Neural cell (in vitro differentiated cells): ENCODE results near the gene NR2F1-AS1. TPM values are rescaled to one million over a fixed set of nuclear protein-coding genes. Genes with fewer than 3 reads are reported as not detected.

Source experiments
- H2AFZ ChIP-seq: fragments of 200-600, 300-800 bp; sonication (generic), shearing (Covaris generic); 2 replicates; pipeline ENCODE4 v1.6.0; 2014; ENCODE audit warnings: low read depth, mild to moderate bottlenecking, antibody characterized with exemption, low read length, moderate library complexity
- H3F3A ChIP-seq: fragments of 200-600 bp; shearing (Covaris generic); 2 replicates; pipeline ENCODE4 v1.6.1; 2016; ENCODE audit warnings: mild to moderate bottlenecking, moderate library complexity, mixed read lengths, antibody characterized with exemption, low read length; ENCODE audit not compliant: insufficient read depth, poor library complexity, severe bottlenecking
- H3K27ac ChIP-seq: fragments of 200-600, 300-800 bp; sonication (generic), shearing (Covaris generic); 2 replicates; pipeline ENCODE4 v1.5.1; 2014; ENCODE audit warnings: mild to moderate bottlenecking, low read length, moderate library complexity
- H3K27me3 ChIP-seq: fragments of 300-800, 200-600 bp; sonication (generic), shearing (Covaris generic); 2 replicates; pipeline ENCODE4 v1.6.0; 2014; ENCODE audit warnings: mild to moderate bottlenecking, low read depth, low read length, moderate library complexity; ENCODE audit not compliant: insufficient read depth
- H3K36me3 ChIP-seq: fragments of 300-800, 200-600 bp; sonication (generic), shearing (Covaris generic); 2 replicates; pipeline ENCODE4 v1.5.1; 2014; ENCODE audit warnings: mild to moderate bottlenecking, antibody characterized with exemption, low read length, moderate library complexity; ENCODE audit not compliant: insufficient read depth
- H3K4me2 ChIP-seq: fragments of 300-800, 200-600 bp; sonication (generic), shearing (Covaris generic); 2 replicates; pipeline ENCODE4 v1.6.0; 2014; ENCODE audit warnings: mild to moderate bottlenecking, low read length
- H3K4me3 ChIP-seq: fragments of 300-800, 200-600 bp; sonication (generic), shearing (Covaris generic); 2 replicates; pipeline ENCODE4 v1.5.1; 2014; ENCODE audit warnings: mild to moderate bottlenecking, low read length, moderate library complexity
- H3K79me2 ChIP-seq: fragments of 200-600 bp; shearing (Covaris generic); replicated peaks from 2 replicates; pipeline ENCODE4 v1.6.0; 2014; ENCODE audit warnings: mild to moderate bottlenecking, low read length, moderate library complexity; ENCODE audit not compliant: insufficient read depth
- H3K9ac ChIP-seq: fragments of 300-800, 200-600 bp; sonication (generic), shearing (Covaris generic); 2 replicates; pipeline ENCODE4 v1.6.1; 2016; ENCODE audit warnings: mild to moderate bottlenecking, low read length, mixed read lengths
- H3K9me2 ChIP-seq: fragments of 200-600 bp; shearing (Covaris generic); 2 replicates; pipeline ENCODE4 v1.6.1; 2016; ENCODE audit warnings: mild to moderate bottlenecking, low read length, mixed read lengths; ENCODE audit not compliant: insufficient read depth
- H3K9me3 ChIP-seq: fragments of 200-600, 300-800 bp; sonication (generic), shearing (Covaris generic); 2 replicates; pipeline ENCODE4 v1.6.1; 2016; ENCODE audit warnings: mild to moderate bottlenecking, mixed run types, low read length, moderate library complexity, mixed read lengths
- H4K20me1 ChIP-seq: fragments of 200-600 bp; shearing (Covaris generic); 2 replicates; pipeline ENCODE4 v1.6.1; 2016; ENCODE audit warnings: mild to moderate bottlenecking, mixed run types; ENCODE audit not compliant: insufficient read depth
- EP300 ChIP-seq: fragments of 450-650 bp; conservative IDR thresholded peaks from 2 replicates; pipeline ENCODE4 v1.6.1; 2014; ENCODE audit warnings: antibody characterized with exemption, mild to moderate bottlenecking, moderate library complexity; ENCODE audit not compliant: poor library complexity, severe bottlenecking
- EZH2 ChIP-seq: fragments of 200-600, 300-800 bp; shearing (Covaris generic), sonication (generic); IDR thresholded peaks from 2 replicates; pipeline ENCODE4 v1.6.1; 2014; ENCODE audit warnings: antibody characterized with exemption, low read length, borderline replicate concordance, mild to moderate bottlenecking; ENCODE audit not compliant: insufficient read depth, poor library complexity, severe bottlenecking
- MXI1 ChIP-seq: fragments of 450-650 bp; conservative IDR thresholded peaks from 2 replicates; pipeline ENCODE4 v1.6.1; 2014; ENCODE audit warnings: antibody characterized with exemption, mild to moderate bottlenecking; ENCODE audit not compliant: poor library complexity, severe bottlenecking
- POLR2AphosphoS5 ChIP-seq: IDR thresholded peaks from 2 replicates; pipeline ENCODE4 v1.6.1; 2012
- RAD21 ChIP-seq: fragments of 450-650 bp; conservative IDR thresholded peaks from 2 replicates; pipeline ENCODE4 v1.6.1; 2014; ENCODE audit warnings: antibody characterized with exemption, mild to moderate bottlenecking, moderate library complexity
- SMC3 ChIP-seq: fragments of 450-650 bp; conservative IDR thresholded peaks from 2 replicates; pipeline ENCODE4 v1.6.1; 2014; ENCODE audit warnings: antibody characterized with exemption, mild to moderate bottlenecking, moderate library complexity; ENCODE audit not compliant: poor library complexity
- TAF1 ChIP-seq: IDR thresholded peaks from 2 replicates; pipeline ENCODE4 v1.6.1; 2012; ENCODE audit warnings: low read depth
- polyA plus RNA-seq: library from polyadenylated mRNA; depleted of rRNA; stranded (reverse); fragments of >200 nt; gene quantifications from 2 replicates; pipeline ENCODE4 v1.2.3, GENCODE V29; 2014
- TF ChIP-seq, protein P1 (sequence below): IDR thresholded peaks from 2 replicates; pipeline ENCODE4 v1.6.1; 2012; ENCODE audit warnings: borderline replicate concordance
- TF ChIP-seq, protein P2 (sequence below): fragments of 450-650 bp; IDR thresholded peaks from 2 replicates; pipeline ENCODE4 v1.5.1; 2014; ENCODE audit warnings: antibody characterized with exemption, mild to moderate bottlenecking, moderate library complexity; ENCODE audit not compliant: poor library complexity, severe bottlenecking

NR2F1-AS1 gene
- polyA plus RNA-seq, 1 donor from 2014 or later = 0.24 TPM

DNA sequence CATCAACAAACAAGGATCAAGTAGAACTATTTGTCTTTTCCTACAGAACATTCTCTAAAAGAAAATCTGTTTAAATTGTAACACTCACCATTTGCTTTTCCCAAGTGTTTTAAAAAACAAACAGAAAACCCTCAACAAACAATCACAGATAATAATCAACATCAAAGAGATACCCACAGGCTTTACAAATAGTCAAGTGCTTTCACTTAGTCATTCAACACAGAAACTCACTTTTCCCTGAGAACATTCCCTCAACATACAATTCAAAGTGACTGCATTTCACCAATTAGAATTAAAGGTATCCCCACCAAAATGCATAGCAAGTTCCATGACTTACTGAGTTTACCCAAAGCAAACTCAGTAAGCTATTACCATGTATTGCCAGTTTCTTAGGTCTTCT lies 144.9 kb downstream of the NR2F1-AS1 start:
- Histone ChIP-seq H3K36me3 (no peaks in the 10 kb centered on the region), H3K9ac (no peak overlapping the region), H4K20me1 (no peaks in the 10 kb centered on the region), H3F3A (no peaks in the 10 kb centered on the region), H3K9me2 (no peaks in the 10 kb centered on the region), H3K4me2 (no peak overlapping the region), H2AFZ (no peak overlapping the region), H3K9me3 (no peaks in the 10 kb centered on the region), H3K4me3 (no peak overlapping the region), H3K79me2 (no peaks in the 10 kb centered on the region), H3K27ac (no peak overlapping the region), H3K27me3 (no peaks in the 10 kb centered on the region)
- TF ChIP-seq, protein P1, sequence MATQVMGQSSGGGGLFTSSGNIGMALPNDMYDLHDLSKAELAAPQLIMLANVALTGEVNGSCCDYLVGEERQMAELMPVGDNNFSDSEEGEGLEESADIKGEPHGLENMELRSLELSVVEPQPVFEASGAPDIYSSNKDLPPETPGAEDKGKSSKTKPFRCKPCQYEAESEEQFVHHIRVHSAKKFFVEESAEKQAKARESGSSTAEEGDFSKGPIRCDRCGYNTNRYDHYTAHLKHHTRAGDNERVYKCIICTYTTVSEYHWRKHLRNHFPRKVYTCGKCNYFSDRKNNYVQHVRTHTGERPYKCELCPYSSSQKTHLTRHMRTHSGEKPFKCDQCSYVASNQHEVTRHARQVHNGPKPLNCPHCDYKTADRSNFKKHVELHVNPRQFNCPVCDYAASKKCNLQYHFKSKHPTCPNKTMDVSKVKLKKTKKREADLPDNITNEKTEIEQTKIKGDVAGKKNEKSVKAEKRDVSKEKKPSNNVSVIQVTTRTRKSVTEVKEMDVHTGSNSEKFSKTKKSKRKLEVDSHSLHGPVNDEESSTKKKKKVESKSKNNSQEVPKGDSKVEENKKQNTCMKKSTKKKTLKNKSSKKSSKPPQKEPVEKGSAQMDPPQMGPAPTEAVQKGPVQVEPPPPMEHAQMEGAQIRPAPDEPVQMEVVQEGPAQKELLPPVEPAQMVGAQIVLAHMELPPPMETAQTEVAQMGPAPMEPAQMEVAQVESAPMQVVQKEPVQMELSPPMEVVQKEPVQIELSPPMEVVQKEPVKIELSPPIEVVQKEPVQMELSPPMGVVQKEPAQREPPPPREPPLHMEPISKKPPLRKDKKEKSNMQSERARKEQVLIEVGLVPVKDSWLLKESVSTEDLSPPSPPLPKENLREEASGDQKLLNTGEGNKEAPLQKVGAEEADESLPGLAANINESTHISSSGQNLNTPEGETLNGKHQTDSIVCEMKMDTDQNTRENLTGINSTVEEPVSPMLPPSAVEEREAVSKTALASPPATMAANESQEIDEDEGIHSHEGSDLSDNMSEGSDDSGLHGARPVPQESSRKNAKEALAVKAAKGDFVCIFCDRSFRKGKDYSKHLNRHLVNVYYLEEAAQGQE = no peak
- no peak for TF ChIP-seq RAD21
- TF ChIP-seq, protein P2, sequence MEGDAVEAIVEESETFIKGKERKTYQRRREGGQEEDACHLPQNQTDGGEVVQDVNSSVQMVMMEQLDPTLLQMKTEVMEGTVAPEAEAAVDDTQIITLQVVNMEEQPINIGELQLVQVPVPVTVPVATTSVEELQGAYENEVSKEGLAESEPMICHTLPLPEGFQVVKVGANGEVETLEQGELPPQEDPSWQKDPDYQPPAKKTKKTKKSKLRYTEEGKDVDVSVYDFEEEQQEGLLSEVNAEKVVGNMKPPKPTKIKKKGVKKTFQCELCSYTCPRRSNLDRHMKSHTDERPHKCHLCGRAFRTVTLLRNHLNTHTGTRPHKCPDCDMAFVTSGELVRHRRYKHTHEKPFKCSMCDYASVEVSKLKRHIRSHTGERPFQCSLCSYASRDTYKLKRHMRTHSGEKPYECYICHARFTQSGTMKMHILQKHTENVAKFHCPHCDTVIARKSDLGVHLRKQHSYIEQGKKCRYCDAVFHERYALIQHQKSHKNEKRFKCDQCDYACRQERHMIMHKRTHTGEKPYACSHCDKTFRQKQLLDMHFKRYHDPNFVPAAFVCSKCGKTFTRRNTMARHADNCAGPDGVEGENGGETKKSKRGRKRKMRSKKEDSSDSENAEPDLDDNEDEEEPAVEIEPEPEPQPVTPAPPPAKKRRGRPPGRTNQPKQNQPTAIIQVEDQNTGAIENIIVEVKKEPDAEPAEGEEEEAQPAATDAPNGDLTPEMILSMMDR = no peak
- TF ChIP-seq POLR2AphosphoS5 = no peak
- TF ChIP-seq MXI1 = no peak
- TF ChIP-seq EZH2 = no peak
- TF ChIP-seq EP300 = no peak
- TF ChIP-seq TAF1 = no peak
- no peak for TF ChIP-seq SMC3

DNA sequence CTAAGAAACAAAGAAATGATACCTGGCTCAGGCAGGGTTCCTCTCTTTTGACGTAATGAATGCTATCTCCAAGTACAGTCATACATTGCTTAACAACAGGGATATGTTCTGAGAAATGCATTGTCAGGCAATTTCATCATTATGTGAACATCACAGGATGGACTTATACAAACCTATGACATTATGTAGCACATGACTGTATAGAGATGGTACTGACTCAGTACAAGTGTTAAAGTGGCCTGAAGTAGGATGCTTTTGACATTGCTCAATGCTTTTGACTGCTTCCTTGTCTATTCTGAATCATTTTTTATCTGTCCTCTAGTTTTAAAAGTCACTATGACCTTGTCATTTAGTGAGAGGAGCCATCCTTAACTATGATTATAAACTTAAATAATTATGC lies 147.6 kb downstream of the NR2F1-AS1 start:
- Histone ChIP-seq H3K9me2 (no peaks in the 10 kb centered on the region), H3K9me3 (no peaks in the 10 kb centered on the region), H3K79me2 (no peaks in the 10 kb centered on the region), H3K27me3 (no peaks in the 10 kb centered on the region), H3K4me3 (no peak overlapping the region), H3K9ac (no peak overlapping the region), H3K36me3 (no peaks in the 10 kb centered on the region), H2AFZ (no peak overlapping the region), H3K4me2 (no peak overlapping the region), H4K20me1 (no peaks in the 10 kb centered on the region), H3K27ac (no peak overlapping the region), H3F3A (no peaks in the 10 kb centered on the region)
- no peak for TF ChIP-seq RAD21
- TF ChIP-seq, protein P1 = no peak
- TF ChIP-seq EZH2 = no peak
- no peak for TF ChIP-seq SMC3
- TF ChIP-seq, protein P2 = no peak
- no peak for TF ChIP-seq MXI1
- TF ChIP-seq EP300 = no peak
- TF ChIP-seq TAF1 = no peak
- no peak for TF ChIP-seq POLR2AphosphoS5
